Astrocyte of the cerebellum (primary cell): ENCODE results near the gene OR6B1.
"Not testable (repeated sequence)": the region's sequence is repeated elsewhere in the genome, so short reads cannot be mapped to it uniquely, and the experiment has no call there.

Experiments used
- DNase-seq: peaks from one replicate; pipeline ENCODE4 v3.0.0-alpha.2; 2011; ENCODE audit warnings: low read depth
- H3K4me3 ChIP-seq: 2 replicates; pipeline ENCODE4 v1.5.1; 2011; ENCODE audit warnings: mild to moderate bottlenecking, low read depth, low read length, moderate library complexity
- in situ Hi-C: cut with HindIII; loops from 2 replicates; pipeline ENCODE4 v1.10.0; 2017; ENCODE audit warnings: low sequenced_read_pairs
- TF ChIP-seq, protein P1 (sequence below): IDR thresholded peaks from 2 replicates; pipeline ENCODE4 v1.5.1; 2012; ENCODE audit warnings: low read length, low read depth, moderate library complexity, mild to moderate bottlenecking; ENCODE audit errors: missing control alignments

Gene OR6B1

DNA sequence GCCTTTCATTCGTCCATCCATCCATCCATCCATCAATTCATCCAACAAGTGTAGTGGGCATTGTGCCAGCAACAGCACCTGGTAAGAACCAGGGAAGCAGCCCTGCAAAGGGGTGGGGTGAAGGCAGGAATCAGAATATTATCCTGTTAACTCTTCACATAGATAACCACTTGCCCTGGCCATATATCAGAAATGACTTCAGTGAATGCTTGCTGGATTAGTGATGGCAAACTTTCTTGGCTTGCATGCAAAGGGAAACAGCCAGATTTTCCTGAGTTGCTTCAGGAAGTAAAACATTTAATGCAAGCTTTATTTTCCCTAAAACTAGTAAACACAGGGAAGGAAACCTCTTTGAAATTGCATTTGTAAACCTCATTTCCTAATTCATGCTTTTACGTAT lies 49.4 kb downstream of the OR6B1 start:
- DNase-seq: no peak
- in situ Hi-C loops: no loop called here
- TF ChIP-seq, protein P1, sequence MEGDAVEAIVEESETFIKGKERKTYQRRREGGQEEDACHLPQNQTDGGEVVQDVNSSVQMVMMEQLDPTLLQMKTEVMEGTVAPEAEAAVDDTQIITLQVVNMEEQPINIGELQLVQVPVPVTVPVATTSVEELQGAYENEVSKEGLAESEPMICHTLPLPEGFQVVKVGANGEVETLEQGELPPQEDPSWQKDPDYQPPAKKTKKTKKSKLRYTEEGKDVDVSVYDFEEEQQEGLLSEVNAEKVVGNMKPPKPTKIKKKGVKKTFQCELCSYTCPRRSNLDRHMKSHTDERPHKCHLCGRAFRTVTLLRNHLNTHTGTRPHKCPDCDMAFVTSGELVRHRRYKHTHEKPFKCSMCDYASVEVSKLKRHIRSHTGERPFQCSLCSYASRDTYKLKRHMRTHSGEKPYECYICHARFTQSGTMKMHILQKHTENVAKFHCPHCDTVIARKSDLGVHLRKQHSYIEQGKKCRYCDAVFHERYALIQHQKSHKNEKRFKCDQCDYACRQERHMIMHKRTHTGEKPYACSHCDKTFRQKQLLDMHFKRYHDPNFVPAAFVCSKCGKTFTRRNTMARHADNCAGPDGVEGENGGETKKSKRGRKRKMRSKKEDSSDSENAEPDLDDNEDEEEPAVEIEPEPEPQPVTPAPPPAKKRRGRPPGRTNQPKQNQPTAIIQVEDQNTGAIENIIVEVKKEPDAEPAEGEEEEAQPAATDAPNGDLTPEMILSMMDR: no peak
- no peak overlapping the region for H3K4me3 ChIP-seq

DNA sequence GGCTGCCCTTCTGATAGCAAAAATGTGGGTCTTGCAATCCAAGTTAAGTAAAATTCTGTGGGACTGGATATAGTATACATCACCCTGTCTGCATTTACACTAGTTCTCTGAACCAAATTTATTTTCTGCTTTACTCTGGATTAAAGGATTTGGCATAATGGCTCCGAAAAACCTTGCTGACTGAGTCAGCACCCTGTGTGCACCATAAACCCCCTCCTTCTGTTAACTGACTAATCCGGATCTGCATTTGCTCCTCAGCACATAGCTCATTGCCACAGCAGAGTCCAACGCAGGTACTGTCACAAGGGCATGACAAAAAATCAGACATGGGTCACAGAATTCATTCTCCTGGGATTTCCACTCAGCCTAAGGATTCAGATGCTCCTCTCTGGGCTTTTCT lies 50.0 kb downstream of the OR6B1 start:
- TF ChIP-seq, protein P1: no peak
- H3K4me3 ChIP-seq: no peak overlapping the region
- in situ Hi-C loops: no loop called here
- DNase-seq: no peak

DNA sequence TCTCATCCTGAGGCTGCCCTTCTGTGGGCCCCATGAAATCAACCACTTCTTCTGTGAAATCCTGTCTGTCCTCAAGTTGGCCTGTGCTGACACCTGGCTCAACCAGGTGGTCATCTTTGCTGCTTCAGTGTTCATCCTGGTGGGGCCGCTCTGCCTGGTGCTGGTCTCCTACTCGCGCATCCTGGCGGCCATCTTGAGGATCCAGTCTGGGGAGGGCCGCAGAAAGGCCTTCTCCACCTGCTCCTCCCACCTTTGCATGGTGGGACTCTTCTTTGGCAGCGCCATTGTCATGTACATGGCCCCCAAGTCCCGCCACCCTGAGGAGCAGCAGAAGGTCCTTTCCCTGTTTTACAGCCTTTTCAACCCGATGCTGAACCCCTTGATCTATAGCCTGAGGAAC lies 50.8 kb downstream of the OR6B1 start:
- not testable (repeated sequence) for DNase-seq

DNA sequence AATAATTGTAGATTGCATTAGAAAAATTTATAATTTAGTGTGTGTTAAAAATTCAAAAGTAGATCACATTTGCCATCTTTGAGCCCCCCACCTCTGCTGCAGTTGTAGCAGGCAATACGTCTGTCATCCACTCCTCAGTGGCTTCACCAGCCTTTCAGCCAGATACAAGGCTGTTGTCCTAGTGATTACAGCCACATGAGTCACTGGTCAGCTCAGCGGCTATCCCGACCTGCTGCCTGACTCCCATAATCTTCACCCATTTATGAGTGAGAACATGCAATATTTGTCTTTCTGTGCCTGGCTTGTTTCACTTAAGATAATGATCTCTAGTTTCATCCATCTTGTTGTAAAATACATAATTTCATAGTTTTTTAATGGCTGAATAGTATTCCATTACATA lies 57.8 kb downstream of the OR6B1 start:
- DNase-seq: no peak
- TF ChIP-seq, protein P1: no peak
- H3K4me3 ChIP-seq: no peak overlapping the region
- in situ Hi-C loops: no loop called here

More for the DNA sequence above, 50.8 kb downstream of the OR6B1 start:
- H3K4me3 ChIP-seq, in situ Hi-C loops: not testable (repeated sequence)
